Body of pancreas (tissue), 4 donors: Measurements from ENCODE around the gene TRAPPC2L. TPM values are rescaled to one million over a fixed set of nuclear protein-coding genes. Genes with fewer than 3 reads are reported as not detected.
A peak's percentile ranks its signal among the peaks of the same experiment; 100 is the strongest.

Source experiments
- ATAC-seq: fragments of 150-250 bp; one replicate; pipeline ENCODE4 v1.9.1; 2016
- DNase-seq, 4 donors: peaks; one replicate each; pipeline ENCODE4 v3.0.0-alpha.2; 2019
- H3K27ac ChIP-seq, 4 donors: fragments of 200-600 bp; sonication (generic); 1 replicate in 3 of 4; 2 replicates in 1 of 4; pipeline versions ENCODE4 v1.5.1 to v1.6.1; 2016 to 2019; ENCODE audit warnings: mild to moderate bottlenecking in 1 of 4, mixed read lengths in 1 of 4, moderate library complexity in 1 of 4
- H3K27me3 ChIP-seq, 2 donors: fragments of 200-600 bp; sonication (generic); one replicate each; pipeline ENCODE4 v1.6.0; 2016; ENCODE audit warnings: mild to moderate bottlenecking in 1 of 2
- H3K36me3 ChIP-seq, 2 donors: fragments of 200-600 bp; sonication (generic); replicated peaks in 1 of 2; 2 replicates each; pipeline ENCODE4 v1.5.1; 2016; ENCODE audit warnings: low read depth in 2 of 2; ENCODE audit not compliant: insufficient read depth in 1 of 2
- H3K4me1 ChIP-seq: fragments of 200-600 bp; sonication (generic); one replicate; pipeline ENCODE4 v1.6.0; 2016
- H3K4me3 ChIP-seq, 2 donors: fragments of 200-600 bp; sonication (generic); 1 replicate in 1 of 2; 2 replicates in 1 of 2; pipeline ENCODE4 v1.5.1; 2016 to 2019
- H3K9me3 ChIP-seq, 3 donors: fragments of 200-600 bp; sonication (generic); 1 replicate in 2 of 3; 2 replicates in 1 of 3; pipeline ENCODE4 v1.5.1; 2016
- CTCF ChIP-seq, 7 experiments: fragments of 450-650 bp in 4 of 7; fragments of 200-600 bp in 3 of 7; sonication (generic) in 3 of 7; IDR thresholded peaks; one replicate each; pipeline ENCODE4 v1.5.1; 2016 to 2019; ENCODE audit warnings: antibody characterized with exemption in 7 of 7
- POLR2A ChIP-seq, 3 donors: fragments of 450-650 bp; IDR thresholded peaks; one replicate each; pipeline ENCODE4 v1.6.1; 2016; ENCODE audit warnings: antibody characterized with exemption in 3 of 3, mild to moderate bottlenecking in 2 of 3
- WGBS, 2 donors: methylation state at CpG; one replicate each; pipeline ENCODE4 v1.1.5; 2017; 5-methylcytosine and 5-hydroxymethylcytosine counted together
- intact Hi-C: fragments of 100-400 bp; cut with DNase I; formaldehyde crosslinking; loops from one replicate; pipeline ENCODE4 v1.15.1; 2023
- total RNA-seq, 2 donors: library from RNA; depleted of rRNA; stranded (reverse); fragments of >200 nt; gene quantifications; one replicate each; pipeline ENCODE4 v1.1.0, GENCODE V29; 2016

Gene TRAPPC2L
- total RNA-seq, 2 donors from 2014 or later = 7.6 to 35.5 TPM

GRCh38 chr16:88880226-88881006, 23.5 kb downstream of the TRAPPC2L start:
- 74 to 79% methylated on average over 24 to 32 of the region's 36 CpGs for WGBS, 2 donors
- no peak for ATAC-seq

GRCh38 chr16:88881007-88881615, 24.2 kb downstream of the TRAPPC2L start:
- Histone ChIP-seq H3K9me3 (no peaks in the 10 kb centered on the region), H3K4me1 (no peaks in the 10 kb centered on the region), H3K27me3 (no peaks in the 10 kb centered on the region), H3K27ac (no peak overlapping the region), H3K4me3 (no peak overlapping the region), H3K36me3 (peaks cover 4% of the 10 kb centered on the region in 2 donors)
- ATAC-seq = no peak
- WGBS, 2 donors = 48 to 56% methylated on average over 11 to 31 of the region's 46 CpGs
- TF ChIP-seq POLR2A (IDR thresholded peaks at IDR 0.05) (no peak), CTCF (IDR thresholded peaks at IDR 0.05) (no peak)
- intact Hi-C loops = no loop called here
- no peak for DNase-seq

More at GRCh38 chr16:88880226-88881006, 23.5 kb downstream of the TRAPPC2L start:
- no peaks in the 10 kb centered on the region for H3K9me3 ChIP-seq
- DNase-seq = no peak
- no peak overlapping the region for H3K27ac ChIP-seq
- no peak for TF ChIP-seq POLR2A (IDR thresholded peaks at IDR 0.05)
- TF ChIP-seq CTCF (IDR thresholded peaks at IDR 0.05) = no peak
- peaks cover 4% of the 10 kb centered on the region in 2 donors for H3K36me3 ChIP-seq
- no peak overlapping the region for H3K4me3 ChIP-seq
- H3K4me1 ChIP-seq = no peaks in the 10 kb centered on the region
- intact Hi-C loops = no loop called here
- H3K27me3 ChIP-seq = no peaks in the 10 kb centered on the region

DNA sequence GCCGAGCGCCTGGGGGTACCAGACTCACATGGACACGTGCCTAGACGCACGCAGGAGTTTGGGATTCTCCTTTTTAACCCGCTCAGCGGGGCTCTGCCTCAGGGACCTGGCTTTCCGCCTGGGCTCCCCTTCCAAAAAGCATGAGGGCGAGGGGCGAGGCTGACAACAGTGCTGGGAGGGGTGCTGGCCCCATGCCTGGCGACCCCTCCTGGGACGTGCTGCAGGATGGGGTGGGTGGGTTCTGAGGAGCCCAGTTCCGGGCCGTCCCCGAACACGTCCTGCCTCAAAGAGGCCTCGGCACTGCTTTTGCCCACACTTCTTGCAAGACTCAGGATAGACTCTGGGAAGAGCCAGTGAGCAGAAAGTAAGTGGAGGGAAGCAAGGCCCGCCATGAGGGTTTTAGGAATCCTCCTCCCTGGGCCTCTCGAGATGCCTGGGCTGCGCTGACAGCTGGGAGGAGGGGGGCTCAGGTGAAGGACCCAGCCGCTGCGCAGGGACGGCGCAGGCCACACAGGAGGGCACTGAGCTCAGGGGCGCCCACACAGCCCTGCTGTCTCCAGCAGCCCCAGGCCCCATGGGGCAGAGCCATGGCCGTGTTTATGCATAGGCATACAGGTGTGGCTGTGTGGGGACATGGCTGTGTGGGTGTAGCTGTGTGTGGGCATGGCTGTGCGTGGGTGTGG, 24.9 kb downstream of the TRAPPC2L start:
- 86 to 88% methylated on average over 15 to 27 of the region's 27 CpGs for WGBS, 2 donors
- no peaks in the 10 kb centered on the region for H3K4me1 ChIP-seq
- no peaks in the 10 kb centered on the region for H3K27me3 ChIP-seq
- no peak for ATAC-seq
- no peak overlapping the region for H3K27ac ChIP-seq
- H3K36me3 ChIP-seq = peaks cover 4% of the 10 kb centered on the region in 2 donors
- TF ChIP-seq CTCF (IDR thresholded peaks at IDR 0.05) (no peak), POLR2A (IDR thresholded peaks at IDR 0.05) (no peak)
- H3K4me3 ChIP-seq = no peak overlapping the region
- intact Hi-C loops = no loop called here
- no peak for DNase-seq
- H3K9me3 ChIP-seq = no peaks in the 10 kb centered on the region

GRCh38 chr16:88882358-88883030, 25.6 kb downstream of the TRAPPC2L start:
- peak in 2 of 4 donors; percentile 10 to 32 for DNase-seq
- TF ChIP-seq POLR2A (IDR thresholded peaks at IDR 0.05) (no peak), CTCF (IDR thresholded peaks at IDR 0.05) (no peak)
- 89 to 90% methylated on average over 11 to 26 of the region's 26 CpGs for WGBS, 2 donors
- no peak for ATAC-seq
- intact Hi-C loops = no loop called here
- H3K4me1 ChIP-seq = no peaks in the 10 kb centered on the region
- no peaks in the 10 kb centered on the region for H3K27me3 ChIP-seq
- H3K27ac ChIP-seq = no peak overlapping the region
- H3K4me3 ChIP-seq = no peak overlapping the region
- no peaks in the 10 kb centered on the region for H3K9me3 ChIP-seq
- H3K36me3 ChIP-seq = peaks cover 4% of the 10 kb centered on the region in 2 donors
